ENCODE measurements around the gene CELF5.

Gene CELF5

DNA sequence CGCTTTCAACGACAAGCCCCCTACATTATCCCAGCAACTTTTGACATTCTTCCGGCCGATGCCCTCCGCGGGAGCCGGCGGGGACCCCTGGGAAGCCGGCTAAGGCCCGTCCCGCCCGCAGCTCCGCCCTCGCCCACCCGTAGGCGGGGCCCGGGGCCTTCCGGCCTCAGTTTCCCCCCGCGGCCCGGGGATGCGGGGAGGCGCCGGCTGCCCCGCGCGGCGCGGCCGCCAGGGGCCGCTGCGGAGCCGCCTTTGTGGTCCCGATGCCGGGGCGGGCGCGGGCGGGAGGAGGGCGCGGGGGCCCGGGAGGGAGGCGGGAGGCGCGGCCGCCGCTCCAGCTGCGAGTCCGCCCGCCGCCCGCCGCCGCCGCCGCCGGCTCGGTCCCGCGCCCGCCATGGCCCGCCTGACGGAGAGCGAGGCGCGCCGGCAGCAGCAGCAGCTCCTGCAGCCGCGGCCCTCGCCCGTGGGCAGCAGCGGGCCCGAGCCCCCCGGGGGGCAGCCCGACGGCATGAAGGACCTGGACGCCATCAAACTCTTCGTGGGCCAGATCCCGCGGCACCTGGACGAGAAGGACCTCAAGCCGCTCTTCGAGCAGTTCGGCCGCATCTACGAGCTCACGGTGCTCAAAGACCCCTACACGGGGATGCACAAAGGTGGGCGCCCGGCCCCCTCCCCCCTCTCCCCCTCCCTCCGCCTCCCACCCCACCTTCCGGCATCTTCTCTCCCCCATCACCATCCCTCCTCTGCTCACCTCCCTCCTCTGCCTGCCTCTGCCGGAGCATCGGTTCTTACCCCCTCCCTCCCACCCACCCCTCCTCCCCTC lies at the start of gene CELF5:
Gene CELF5 (plus strand): TSS at position 316 of the 823 bp plus-strand sequence. CDS start 79 bp downstream, at position 395.
- peak within 1 kb of the TSS; percentile 42 for H3K4me3 Mint-ChIP-seq
- no peak within 1 kb of the TSS for H3K27ac Mint-ChIP-seq
- peaks cover 4% of the 10 kb centered on the region for H3K4me1 Mint-ChIP-seq
- no peaks in the 10 kb centered on the region for H3K9me3 Mint-ChIP-seq
- H3K27me3 Mint-ChIP-seq = peaks cover 10% of the 10 kb centered on the region
- H3K36me3 Mint-ChIP-seq = no peaks in the 10 kb centered on the region

DNA sequence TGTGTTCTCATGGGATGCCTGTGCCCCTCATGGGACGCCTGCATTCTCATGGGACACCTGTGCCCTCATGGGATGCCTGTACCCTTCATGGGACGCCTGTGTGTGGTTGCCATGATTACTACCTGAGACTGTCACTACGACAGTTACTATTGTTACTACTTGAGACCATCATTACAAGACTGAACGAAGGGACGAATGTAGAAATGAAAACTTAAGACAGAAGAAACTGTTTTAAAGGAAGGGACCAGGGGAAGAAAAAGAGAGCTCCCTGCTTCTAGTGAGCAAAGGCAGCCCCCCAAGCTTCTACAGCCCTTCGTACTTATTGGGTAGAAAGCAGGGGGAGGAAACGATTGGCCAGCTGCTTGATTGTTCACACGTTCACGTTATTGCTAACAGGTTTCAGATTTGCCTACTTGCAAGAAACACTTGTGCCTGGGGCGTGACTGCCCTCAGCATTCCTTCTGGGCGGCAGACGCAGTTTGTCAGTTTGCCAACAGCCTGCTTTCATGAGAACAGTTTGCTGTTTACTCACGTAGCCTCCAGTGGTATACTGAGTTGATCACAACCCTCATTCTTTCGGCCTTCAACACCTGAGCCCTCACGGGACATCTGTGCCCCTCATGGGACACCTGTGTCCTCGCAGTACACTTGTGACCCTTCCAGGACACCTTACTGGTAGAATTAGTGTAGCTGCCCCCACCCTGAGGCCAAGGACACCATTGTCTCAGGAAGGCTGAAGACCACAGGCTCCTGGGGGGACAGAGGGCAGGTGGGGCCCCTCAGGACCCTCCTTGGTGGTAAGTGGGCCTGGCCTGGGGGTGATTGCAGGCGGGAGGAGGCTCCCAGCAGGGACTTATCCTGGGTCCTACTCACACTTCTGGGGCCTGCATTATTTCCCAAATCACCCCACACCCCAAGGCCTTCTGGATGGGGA lies 48.4 kb upstream of the CELF5 start:
- Mint-ChIP-seq H3K4me3 (peak overlapping the region; percentile 30), H3K9me3 (no peaks in the 10 kb centered on the region), H3K27ac (peak overlapping the region; percentile 73), H3K4me1 (peaks cover 19% of the 10 kb centered on the region), H3K27me3 (no peaks in the 10 kb centered on the region), H3K36me3 (no peaks in the 10 kb centered on the region)

DNA sequence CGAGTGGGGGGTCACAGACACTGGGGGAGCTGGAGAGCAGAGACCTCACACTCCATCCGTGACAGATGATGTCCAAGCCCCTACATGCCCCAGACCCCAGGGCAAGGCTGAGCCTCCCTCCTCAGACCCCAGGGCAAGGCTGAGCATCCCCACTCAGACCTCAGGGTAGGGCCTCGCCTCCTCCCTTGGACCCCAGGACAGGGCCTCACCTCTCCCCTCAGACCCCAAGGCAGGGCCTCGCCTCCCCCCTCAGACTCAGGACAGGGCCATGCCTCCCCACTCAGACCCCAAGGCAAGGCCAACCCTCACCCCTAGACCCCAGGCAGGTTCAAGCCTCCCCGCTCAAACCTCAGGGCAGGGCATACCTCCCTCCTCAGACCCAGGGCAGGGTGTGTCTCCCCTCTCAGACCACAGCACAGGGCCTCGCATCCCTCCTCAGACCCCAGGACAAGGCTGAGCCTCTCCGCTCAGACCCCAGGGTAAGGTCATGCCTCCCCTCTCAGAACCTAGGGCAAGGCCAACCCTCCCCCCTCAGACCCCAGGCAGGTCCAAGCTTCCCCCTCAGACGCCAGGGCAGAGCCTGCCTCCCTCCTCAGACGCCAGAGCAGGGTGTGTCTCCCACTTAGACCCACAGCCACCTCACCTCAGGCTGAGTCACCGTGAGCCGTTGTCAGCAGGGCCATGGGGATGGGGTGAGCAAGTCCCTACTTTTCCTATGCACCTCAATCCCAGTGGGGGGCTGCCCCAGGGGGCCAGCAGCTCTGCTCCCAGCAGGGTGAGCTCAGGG lies 47.6 kb upstream of the CELF5 start:
- peak overlapping the region; percentile 74 for H3K4me3 Mint-ChIP-seq
- H3K9me3 Mint-ChIP-seq = no peaks in the 10 kb centered on the region
- H3K4me1 Mint-ChIP-seq = peaks cover 19% of the 10 kb centered on the region
- no peaks in the 10 kb centered on the region for H3K27me3 Mint-ChIP-seq
- no peaks in the 10 kb centered on the region for H3K36me3 Mint-ChIP-seq
- peak overlapping the region; percentile 91 for H3K27ac Mint-ChIP-seq

DNA sequence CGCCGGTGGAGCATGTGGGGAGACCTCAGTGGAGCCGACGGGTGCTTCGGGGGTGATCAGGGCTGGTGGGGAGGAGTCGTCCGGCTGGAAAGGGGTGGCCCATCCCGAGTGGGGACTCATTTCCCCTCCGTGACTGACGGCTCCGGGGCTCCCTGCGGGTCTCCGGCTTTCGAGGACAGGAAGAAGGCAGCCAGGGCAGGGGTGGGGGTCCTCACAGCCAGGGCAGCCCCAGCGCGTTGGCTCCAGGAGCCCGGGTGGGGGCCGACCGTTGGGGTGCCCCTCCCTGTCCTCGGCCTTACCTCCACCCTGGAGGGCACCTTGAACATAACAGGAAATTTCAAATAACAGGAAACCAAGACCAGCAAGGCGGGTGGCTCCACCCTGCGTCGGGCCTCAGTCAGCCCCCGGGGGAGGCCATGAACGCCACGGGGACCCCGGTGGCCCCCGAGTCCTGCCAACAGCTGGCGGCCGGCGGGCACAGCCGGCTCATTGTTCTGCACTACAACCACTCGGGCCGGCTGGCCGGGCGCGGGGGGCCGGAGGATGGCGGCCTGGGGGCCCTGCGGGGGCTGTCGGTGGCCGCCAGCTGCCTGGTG lies 46.0 kb upstream of the CELF5 start, which contains the start of gene S1PR4:
Gene S1PR4 (plus strand): TSS at position 393 of the 596 bp plus-strand sequence. CDS start 24 bp downstream, at position 417.
- peaks cover 21% of the 10 kb centered on the region for H3K4me1 Mint-ChIP-seq
- no peaks in the 10 kb centered on the region for H3K36me3 Mint-ChIP-seq
- H3K4me3 Mint-ChIP-seq = peak within 1 kb of the TSS; percentile 97
- no peaks in the 10 kb centered on the region for H3K9me3 Mint-ChIP-seq
- H3K27me3 Mint-ChIP-seq = no peaks in the 10 kb centered on the region
- peak within 1 kb of the TSS; percentile 96 for H3K27ac Mint-ChIP-seq

DNA sequence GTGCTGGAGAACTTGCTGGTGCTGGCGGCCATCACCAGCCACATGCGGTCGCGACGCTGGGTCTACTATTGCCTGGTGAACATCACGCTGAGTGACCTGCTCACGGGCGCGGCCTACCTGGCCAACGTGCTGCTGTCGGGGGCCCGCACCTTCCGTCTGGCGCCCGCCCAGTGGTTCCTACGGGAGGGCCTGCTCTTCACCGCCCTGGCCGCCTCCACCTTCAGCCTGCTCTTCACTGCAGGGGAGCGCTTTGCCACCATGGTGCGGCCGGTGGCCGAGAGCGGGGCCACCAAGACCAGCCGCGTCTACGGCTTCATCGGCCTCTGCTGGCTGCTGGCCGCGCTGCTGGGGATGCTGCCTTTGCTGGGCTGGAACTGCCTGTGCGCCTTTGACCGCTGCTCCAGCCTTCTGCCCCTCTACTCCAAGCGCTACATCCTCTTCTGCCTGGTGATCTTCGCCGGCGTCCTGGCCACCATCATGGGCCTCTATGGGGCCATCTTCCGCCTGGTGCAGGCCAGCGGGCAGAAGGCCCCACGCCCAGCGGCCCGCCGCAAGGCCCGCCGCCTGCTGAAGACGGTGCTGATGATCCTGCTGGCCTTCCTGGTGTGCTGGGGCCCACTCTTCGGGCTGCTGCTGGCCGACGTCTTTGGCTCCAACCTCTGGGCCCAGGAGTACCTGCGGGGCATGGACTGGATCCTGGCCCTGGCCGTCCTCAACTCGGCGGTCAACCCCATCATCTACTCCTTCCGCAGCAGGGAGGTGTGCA lies 45.3 kb upstream of the CELF5 start:
- peaks cover 3% of the 10 kb centered on the region for H3K36me3 Mint-ChIP-seq
- no peaks in the 10 kb centered on the region for H3K27me3 Mint-ChIP-seq
- peak overlapping the region; percentile 97 for H3K4me3 Mint-ChIP-seq
- H3K9me3 Mint-ChIP-seq = no peaks in the 10 kb centered on the region
- peaks cover 27% of the 10 kb centered on the region for H3K4me1 Mint-ChIP-seq
- peak overlapping the region; percentile 96 for H3K27ac Mint-ChIP-seq

GRCh38 chr19:3179739-3180293 lies 44.6 kb upstream of the CELF5 start:
- H3K27ac Mint-ChIP-seq = peak overlapping the region; percentile 96
- peak overlapping the region; percentile 97 for H3K4me3 Mint-ChIP-seq
- H3K9me3 Mint-ChIP-seq = no peaks in the 10 kb centered on the region
- H3K36me3 Mint-ChIP-seq = peaks cover 4% of the 10 kb centered on the region
- H3K27me3 Mint-ChIP-seq = no peaks in the 10 kb centered on the region
- peaks cover 34% of the 10 kb centered on the region for H3K4me1 Mint-ChIP-seq

- H3K36me3 Mint-ChIP-seq = peaks cover 6% of the 10 kb centered on the region
- H3K4me3 Mint-ChIP-seq = peak overlapping the region; percentile 98
- no peaks in the 10 kb centered on the region for H3K9me3 Mint-ChIP-seq
- peaks cover 49% of the 10 kb centered on the region for H3K4me1 Mint-ChIP-seq
- H3K27me3 Mint-ChIP-seq = no peaks in the 10 kb centered on the region
- peak overlapping the region; percentile 88 for H3K27ac Mint-ChIP-seq
Measured at GRCh38 chr19:3183721-3184641, 40.5 kb upstream of the CELF5 start.

DNA sequence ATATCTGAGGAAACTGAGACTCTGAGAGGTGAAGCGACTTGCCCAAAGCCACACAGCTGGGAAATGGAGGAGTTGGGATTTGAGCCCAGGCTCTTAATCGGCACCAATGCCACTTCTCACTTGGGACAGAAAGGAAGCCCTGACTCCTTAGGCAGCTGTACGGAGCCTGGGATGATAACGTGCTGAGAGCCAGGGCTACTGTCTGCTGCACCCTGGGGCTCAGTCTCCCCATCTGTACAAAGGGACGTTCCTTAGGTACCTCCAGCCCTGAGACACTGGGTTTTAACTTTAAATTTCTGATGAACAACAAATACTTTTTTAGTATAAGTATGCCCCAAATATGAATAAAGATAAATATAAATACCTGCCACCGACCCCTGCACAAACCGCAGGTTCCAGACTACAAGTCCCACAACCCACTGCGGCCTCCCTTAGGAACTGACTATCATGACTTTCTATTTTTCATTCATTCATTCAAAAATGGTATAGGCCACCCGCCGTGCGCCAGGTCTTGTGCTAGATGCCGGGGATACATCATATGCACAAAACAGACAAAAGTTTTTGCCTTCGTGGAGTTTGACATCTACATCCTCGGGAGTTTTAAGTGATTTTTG lies 39.5 kb upstream of the CELF5 start:
- peaks cover 51% of the 10 kb centered on the region for H3K4me1 Mint-ChIP-seq
- H3K9me3 Mint-ChIP-seq = no peaks in the 10 kb centered on the region
- H3K27ac Mint-ChIP-seq = peak overlapping the region; percentile 99

GRCh38 chr19:3185461-3186159 lies 38.9 kb upstream of the CELF5 start, which contains the start of gene NCLN:
NCLN (plus strand) TSS chr19:3185930; CDS start chr19:3186031, 101 bp downstream.
- H3K4me1 Mint-ChIP-seq = peaks cover 52% of the 10 kb centered on the region
- H3K9me3 Mint-ChIP-seq = no peaks in the 10 kb centered on the region
- H3K27ac Mint-ChIP-seq = peak within 1 kb of the TSS; percentile 99
- H3K36me3 Mint-ChIP-seq = peaks cover 6% of the 10 kb centered on the region
- no peaks in the 10 kb centered on the region for H3K27me3 Mint-ChIP-seq
- peak within 1 kb of the TSS; percentile 98 for H3K4me3 Mint-ChIP-seq

More for the DNA sequence above, 39.5 kb upstream of the CELF5 start:
- Mint-ChIP-seq H3K4me3 (peak overlapping the region; percentile 98), H3K27me3 (no peaks in the 10 kb centered on the region), H3K36me3 (peaks cover 6% of the 10 kb centered on the region)

GRCh38 chr19:3186160-3186688 lies 38.2 kb upstream of the CELF5 start:
- H3K4me3 Mint-ChIP-seq = peak overlapping the region; percentile 91
- peaks cover 6% of the 10 kb centered on the region for H3K36me3 Mint-ChIP-seq
- H3K27me3 Mint-ChIP-seq = no peaks in the 10 kb centered on the region
- H3K4me1 Mint-ChIP-seq = peaks cover 56% of the 10 kb centered on the region
- peak overlapping the region; percentile 87 for H3K27ac Mint-ChIP-seq
- no peaks in the 10 kb centered on the region for H3K9me3 Mint-ChIP-seq

GRCh38 chr19:3186891-3187661 lies 37.4 kb upstream of the CELF5 start:
- Mint-ChIP-seq H3K27ac (peak overlapping the region; percentile 87), H3K36me3 (peaks cover 6% of the 10 kb centered on the region), H3K4me3 (peak overlapping the region; percentile 91), H3K27me3 (no peaks in the 10 kb centered on the region), H3K9me3 (no peaks in the 10 kb centered on the region), H3K4me1 (peaks cover 56% of the 10 kb centered on the region)
